CD4-positive, alpha-beta memory T cell (primary cell): Measurements from ENCODE around the gene GPC6. TPM values are rescaled to one million over a fixed set of nuclear protein-coding genes. Genes with fewer than 3 reads are reported as not detected.

ENCODE experiments used
- CTCF ChIA-PET: fragments of 350-600 bp; sonication (Branson Sonifier 250); formaldehyde crosslinking; loops from one replicate; lab custom pipeline; 2021; ENCODE audit warnings: inconsistent platforms; ENCODE audit not compliant: partially characterized antibody; lab: Charles Lee
- POLR2A ChIA-PET: fragments of 350-600 bp; sonication (Branson Sonifier 250); formaldehyde crosslinking; loops from one replicate; lab custom pipeline; 2021; ENCODE audit not compliant: partially characterized antibody; lab: Charles Lee
- DNase-seq, 5 donors: peaks; one replicate each; pipeline versions ENCODE4 v3.0.0 to v3.0.0-alpha.2; 2020 to 2022; ENCODE audit warnings: mixed read lengths in 1 of 5
- H3K27ac ChIP-seq: one replicate; pipeline ENCODE4 v1.7.0; 2013; ENCODE audit warnings: low read depth, low read length
- H3K27me3 ChIP-seq: 2 replicates; pipeline ENCODE4 v1.7.0; 2013; ENCODE audit warnings: mild to moderate bottlenecking, low read length, moderate library complexity; ENCODE audit not compliant: insufficient read depth
- H3K36me3 ChIP-seq: 2 replicates; pipeline ENCODE4 v1.7.0; 2013; ENCODE audit warnings: mild to moderate bottlenecking, low read length, moderate library complexity; ENCODE audit not compliant: insufficient read depth
- H3K4me1 ChIP-seq: 2 replicates; pipeline ENCODE4 v1.7.0; 2013; ENCODE audit warnings: mild to moderate bottlenecking, low read length, moderate library complexity; ENCODE audit not compliant: insufficient read depth
- H3K4me3 ChIP-seq, 2 donors: one replicate each; pipeline ENCODE4 v1.7.0; 2013; ENCODE audit warnings: low read length in 2 of 2, mild to moderate bottlenecking in 1 of 2
- H3K9me3 ChIP-seq, 2 donors: one replicate each; pipeline ENCODE4 v1.7.0; 2013; ENCODE audit warnings: low read length in 2 of 2, control low read depth in 1 of 2; ENCODE audit not compliant: control insufficient read depth in 1 of 2
- H3K27ac Mint-ChIP-seq, 7 donors: one replicate each; pipeline ENCODE4 v1.8.0; 2020 to 2021; ENCODE audit warnings: mixed read lengths in 7 of 7, mild to moderate bottlenecking in 6 of 7, inconsistent platforms in 3 of 7, moderate library complexity in 3 of 7
- H3K27me3 Mint-ChIP-seq, 2 donors: one replicate each; pipeline ENCODE4 v1.8.0; 2020 to 2021; ENCODE audit warnings: mixed read lengths in 2 of 2
- H3K36me3 Mint-ChIP-seq, 2 donors: one replicate each; pipeline ENCODE4 v1.8.0; 2020 to 2021; ENCODE audit warnings: mixed read lengths in 2 of 2, inconsistent platforms in 1 of 2, mild to moderate bottlenecking in 1 of 2
- H3K4me1 Mint-ChIP-seq, 4 donors: one replicate each; pipeline ENCODE4 v1.8.0; 2020 to 2021; ENCODE audit warnings: mixed read lengths in 4 of 4, mild to moderate bottlenecking in 1 of 4
- H3K4me3 Mint-ChIP-seq, 8 donors: one replicate each; pipeline ENCODE4 v1.8.0; 2020 to 2021; ENCODE audit warnings: mixed read lengths in 8 of 8, mild to moderate bottlenecking in 7 of 8, moderate library complexity in 6 of 8, inconsistent platforms in 3 of 8
- H3K9me3 Mint-ChIP-seq, 8 donors: one replicate each; pipeline ENCODE4 v1.8.0; 2020 to 2021; ENCODE audit warnings: mixed read lengths in 8 of 8, mild to moderate bottlenecking in 5 of 8, inconsistent platforms in 3 of 8, moderate library complexity in 1 of 8
- intact Hi-C: fragments of 100-400 bp; cut with micrococcal nuclease; formaldehyde crosslinking; loops from one replicate; pipeline ENCODE4 v1.15.1; 2023
- polyA plus RNA-seq, 2 donors: library from polyadenylated mRNA; unstranded; fragments of 300-500 nt; fragmentation: Illumina TruSeq; gene quantifications; one replicate each; pipeline ENCODE4 v1.2.3, GENCODE V29; 2021
- total RNA-seq, 2 experiments: library from RNA; stranded (reverse); gene quantifications; one replicate each; pipeline ENCODE4 v1.2.3, GENCODE V29; 2021

Gene GPC6
- total and polyA plus RNA-seq, 4 experiments from 2014 or later, result not detected

DNA sequence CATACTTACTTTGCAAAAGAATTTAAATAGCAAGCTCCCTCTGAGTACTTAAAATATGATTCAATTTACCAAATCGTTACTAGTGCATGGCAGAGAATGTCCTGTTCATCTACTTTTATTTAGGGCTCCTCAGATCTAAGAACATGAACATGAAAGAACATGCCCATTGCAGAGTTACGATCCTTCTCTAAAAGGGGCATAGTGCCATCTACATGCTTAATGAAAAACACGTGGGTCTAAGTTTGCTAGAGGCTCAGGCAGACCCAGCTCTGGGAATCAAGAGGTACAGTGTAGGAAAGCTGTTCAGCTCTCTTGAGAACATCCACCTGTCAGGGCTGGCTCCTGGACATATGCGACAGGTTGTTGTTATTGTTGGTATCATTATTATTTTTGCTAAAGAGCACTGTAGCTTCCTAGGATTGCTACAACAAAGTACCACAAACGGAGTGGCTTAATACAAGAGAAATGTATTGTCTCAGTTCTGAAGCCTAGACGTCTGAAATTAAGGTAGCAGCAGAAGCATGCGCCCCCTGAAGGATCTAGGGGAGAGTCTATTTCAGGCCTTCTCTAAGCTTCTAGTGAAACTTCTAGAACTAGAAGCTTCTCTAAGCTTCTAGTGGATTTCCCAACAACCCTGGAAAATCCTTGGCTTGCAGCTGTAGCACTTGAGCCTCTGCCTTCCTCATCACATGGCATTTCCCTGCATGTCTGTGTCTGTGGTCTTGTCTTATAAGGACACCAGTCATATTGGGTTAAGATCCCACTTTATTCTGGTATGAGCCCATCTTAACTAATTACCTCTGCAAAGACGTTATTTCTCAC is 1119.0 kb downstream of the GPC6 start:
- Mint-ChIP-seq H3K4me3 (no peak overlapping the region), H3K27me3 (peaks cover 7 to 13% of the 10 kb centered on the region in 2 donors), H3K9me3 (no peaks in the 10 kb centered on the region), H3K4me1 (peaks cover 4 to 6% (median 6%) of the 10 kb centered on the region in 4 donors), H3K27ac (no peak overlapping the region), H3K36me3 (no peaks in the 10 kb centered on the region)
- Histone ChIP-seq H3K4me1 (no peaks in the 10 kb centered on the region), H3K27me3 (no peaks in the 10 kb centered on the region), H3K36me3 (no peaks in the 10 kb centered on the region), H3K27ac (no peak overlapping the region), H3K9me3 (no peaks in the 10 kb centered on the region), H3K4me3 (no peak overlapping the region)
- DNase-seq, result peak in 4 of 5 donors; percentile 30 to 50 (median 42)
- intact Hi-C loops, result loop anchor here (1.0 to 10.0 kb wide), 3 partner anchors 83 to 371 kb away; no protein-coding TSS in a partner anchor
- ChIA-PET CTCF (interaction anchor here (0.7 to 6.5 kb wide), 10 partner anchors 15 to 588 kb away, joined by 3 to 32 read pairs (median 4); no protein-coding TSS in a partner anchor), POLR2A (interaction anchor here (0.9 to 1.0 kb wide), 2 partner anchors 15 to 19 kb away, joined by 3 read pairs; no protein-coding TSS in a partner anchor)

GRCh38 chr13:94346261-94347019 is 1119.8 kb downstream of the GPC6 start:
- H3K36me3 ChIP-seq, result no peaks in the 10 kb centered on the region
- H3K4me1 Mint-ChIP-seq, result peaks cover 4 to 9% (median 8%) of the 10 kb centered on the region in 4 donors
- ChIA-PET CTCF (interaction anchor here (0.7 to 6.5 kb wide), 6 partner anchors 16 to 869 kb away, joined by 3 to 32 read pairs (median 4); no protein-coding TSS in a partner anchor), POLR2A (interaction anchor here (0.9 kb wide), 1 partner anchor 220 kb away, joined by 4 read pairs; no protein-coding TSS in a partner anchor)
- H3K4me3 ChIP-seq, result no peak overlapping the region
- no peak for DNase-seq
- H3K27me3 ChIP-seq, result no peaks in the 10 kb centered on the region
- no peak overlapping the region for H3K27ac ChIP-seq
- intact Hi-C loops, result loop anchor here (5.0 to 10.0 kb wide), 2 partner anchors 84 to 372 kb away; no protein-coding TSS in a partner anchor
- H3K27me3 Mint-ChIP-seq, result peaks cover 5 to 13% of the 10 kb centered on the region in 2 donors
- H3K36me3 Mint-ChIP-seq, result no peaks in the 10 kb centered on the region
- peaks cover 4% of the 10 kb centered on the region for H3K4me1 ChIP-seq
- no peak overlapping the region for H3K27ac Mint-ChIP-seq
- no peaks in the 10 kb centered on the region for H3K9me3 Mint-ChIP-seq
- no peaks in the 10 kb centered on the region for H3K9me3 ChIP-seq
- no peak overlapping the region for H3K4me3 Mint-ChIP-seq

DNA sequence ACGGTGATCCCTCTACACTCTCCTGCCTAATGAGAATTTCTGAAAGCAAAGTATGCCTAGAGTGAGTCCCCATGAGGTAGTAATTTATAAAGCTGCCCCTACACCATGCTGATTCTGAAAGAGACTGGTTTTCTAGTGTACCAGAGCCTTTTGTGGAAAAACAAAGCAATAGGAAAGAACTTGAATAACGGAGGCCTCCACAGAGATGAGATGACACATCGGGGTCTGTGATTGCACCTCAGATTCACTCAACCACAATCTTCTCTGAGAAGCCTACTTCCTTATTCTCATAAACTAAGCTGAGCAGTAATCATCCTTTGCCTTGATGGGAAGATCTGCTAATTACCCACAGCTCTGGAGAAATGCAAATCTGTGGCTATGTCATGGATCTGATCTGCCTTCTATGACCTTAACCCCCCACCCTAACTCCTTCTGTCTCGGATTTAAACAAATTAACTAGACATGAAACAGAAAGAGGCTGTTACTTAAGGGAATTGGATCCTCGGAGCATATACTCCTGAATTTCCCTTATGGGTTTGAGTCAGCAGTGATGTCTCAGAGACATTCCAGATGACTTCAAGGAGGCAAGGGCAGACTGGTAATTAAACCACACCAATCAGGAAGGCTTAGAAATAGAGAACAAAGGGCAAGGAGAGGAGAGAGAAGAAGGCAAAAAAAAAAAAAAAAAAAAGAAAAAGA is 1124.8 kb downstream of the GPC6 start:
- intact Hi-C loops, result no loop called here
- peaks cover 9% of the 10 kb centered on the region for H3K4me1 ChIP-seq
- no peak overlapping the region for H3K27ac ChIP-seq
- Mint-ChIP-seq H3K27me3 (peaks cover 8 to 12% of the 10 kb centered on the region in 2 donors), H3K9me3 (no peaks in the 10 kb centered on the region), H3K27ac (peak overlapping the region in 1 of 7 donors; percentile 70), H3K4me3 (peak overlapping the region in 1 of 8 donors; percentile 23), H3K36me3 (no peaks in the 10 kb centered on the region), H3K4me1 (peaks cover 5 to 8% (median 7%) of the 10 kb centered on the region in 4 donors)
- no peak for DNase-seq
- ChIA-PET POLR2A (interaction anchor here (0.9 kb wide), 1 partner anchor 11 kb away, joined by 3 read pairs; no protein-coding TSS in a partner anchor), CTCF (interaction anchor here (1.5 to 5.0 kb wide), 2 partner anchors 11 to 28 kb away, joined by 4 to 33 read pairs; no protein-coding TSS in a partner anchor)
- H3K27me3 ChIP-seq, result no peaks in the 10 kb centered on the region
- H3K36me3 ChIP-seq, result no peaks in the 10 kb centered on the region
- no peak overlapping the region for H3K4me3 ChIP-seq
- no peaks in the 10 kb centered on the region for H3K9me3 ChIP-seq

DNA sequence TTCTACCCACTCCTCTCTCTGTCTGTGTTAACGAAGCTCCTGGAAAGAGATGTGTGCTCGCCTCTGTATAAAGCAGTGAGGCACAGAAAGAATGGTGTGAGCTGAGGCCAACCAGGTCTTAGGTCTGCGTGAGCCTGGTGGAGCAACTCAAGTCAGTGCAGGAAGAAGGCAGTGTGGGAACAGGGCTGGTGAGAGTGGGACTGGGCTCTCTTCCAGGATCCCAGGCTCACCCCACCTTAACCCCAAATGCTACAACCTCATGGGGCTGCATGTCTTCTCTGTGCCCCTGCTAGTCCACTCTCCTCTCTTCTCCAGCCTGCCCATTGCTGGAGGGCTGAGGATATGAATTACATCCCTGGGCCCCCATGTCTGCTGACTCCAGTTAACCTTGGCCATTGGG is 1125.5 kb downstream of the GPC6 start:
- intact Hi-C loops, result no loop called here
- CTCF ChIA-PET, result interaction anchor here (1.5 to 5.0 kb wide), 2 partner anchors 11 to 28 kb away, joined by 4 to 33 read pairs; no protein-coding TSS in a partner anchor
- DNase-seq, result no peak
- H3K4me3 ChIP-seq, result no peak overlapping the region
- H3K27me3 ChIP-seq, result no peaks in the 10 kb centered on the region
- POLR2A ChIA-PET, result interaction anchor here (0.9 kb wide), 1 partner anchor 10 kb away, joined by 3 read pairs; no protein-coding TSS in a partner anchor
- no peak overlapping the region for H3K27ac Mint-ChIP-seq
- peaks cover 9% of the 10 kb centered on the region for H3K4me1 ChIP-seq
- H3K27me3 Mint-ChIP-seq, result peaks cover 8 to 12% of the 10 kb centered on the region in 2 donors
- H3K9me3 Mint-ChIP-seq, result no peaks in the 10 kb centered on the region
- H3K27ac ChIP-seq, result no peak overlapping the region
- no peaks in the 10 kb centered on the region for H3K36me3 Mint-ChIP-seq
- H3K36me3 ChIP-seq, result no peaks in the 10 kb centered on the region
- no peaks in the 10 kb centered on the region for H3K9me3 ChIP-seq
- H3K4me3 Mint-ChIP-seq, result no peak overlapping the region
- H3K4me1 Mint-ChIP-seq, result peaks cover 5 to 8% (median 7%) of the 10 kb centered on the region in 4 donors

- Mint-ChIP-seq H3K27ac (no peak overlapping the region), H3K4me1 (peaks cover 5 to 8% (median 7%) of the 10 kb centered on the region in 4 donors), H3K9me3 (no peaks in the 10 kb centered on the region), H3K27me3 (peaks cover 8 to 12% of the 10 kb centered on the region in 2 donors), H3K36me3 (no peaks in the 10 kb centered on the region), H3K4me3 (no peak overlapping the region)
- no peak overlapping the region for H3K4me3 ChIP-seq
- no peak for DNase-seq
- peaks cover 9% of the 10 kb centered on the region for H3K4me1 ChIP-seq
- intact Hi-C loops, result no loop called here
- H3K36me3 ChIP-seq, result no peaks in the 10 kb centered on the region
- POLR2A ChIA-PET, result no interaction called here
- CTCF ChIA-PET, result interaction anchor here (5.0 kb wide), 1 partner anchor 9 kb away, joined by 33 read pairs; no protein-coding TSS in a partner anchor
- H3K27me3 ChIP-seq, result no peaks in the 10 kb centered on the region
- H3K27ac ChIP-seq, result no peak overlapping the region
- no peaks in the 10 kb centered on the region for H3K9me3 ChIP-seq
Observed at GRCh38 chr13:94353167-94353710, 1126.6 kb downstream of the GPC6 start.

- Histone ChIP-seq H3K9me3 (no peaks in the 10 kb centered on the region), H3K4me3 (no peak overlapping the region), H3K27me3 (no peaks in the 10 kb centered on the region), H3K4me1 (no peaks in the 10 kb centered on the region), H3K27ac (no peak overlapping the region), H3K36me3 (no peaks in the 10 kb centered on the region)
- no peaks in the 10 kb centered on the region for H3K36me3 Mint-ChIP-seq
- H3K27me3 Mint-ChIP-seq, result peaks cover 4 to 7% of the 10 kb centered on the region in 2 donors
- no peak for DNase-seq
- CTCF ChIA-PET, result interaction anchor here (0.7 kb wide), 1 partner anchor 36 kb away, joined by 3 read pairs; no protein-coding TSS in a partner anchor
- no peak overlapping the region for H3K4me3 Mint-ChIP-seq
- intact Hi-C loops, result no loop called here
- POLR2A ChIA-PET, result no interaction called here
- H3K9me3 Mint-ChIP-seq, result no peaks in the 10 kb centered on the region
- no peak overlapping the region for H3K27ac Mint-ChIP-seq
- H3K4me1 Mint-ChIP-seq, result peaks cover 0 to 3% (median 2%) of the 10 kb centered on the region in 4 donors
Observed at GRCh38 chr13:94359875-94360274, 1133.3 kb downstream of the GPC6 start.
